NCI-H526 treated with DMSO at 0.1 percent for 48 hours (cell line): Measurements from ENCODE around the gene PCSK1N.
"Not testable (repeated sequence)": the region's sequence is repeated elsewhere in the genome, so short reads cannot be mapped to it uniquely, and the experiment has no call there.

Source experiments
- DNase-seq: peaks from one replicate; lab custom pipeline; 2025; lab: John Stamatoyannopoulos, UW

The PCSK1N gene

DNA sequence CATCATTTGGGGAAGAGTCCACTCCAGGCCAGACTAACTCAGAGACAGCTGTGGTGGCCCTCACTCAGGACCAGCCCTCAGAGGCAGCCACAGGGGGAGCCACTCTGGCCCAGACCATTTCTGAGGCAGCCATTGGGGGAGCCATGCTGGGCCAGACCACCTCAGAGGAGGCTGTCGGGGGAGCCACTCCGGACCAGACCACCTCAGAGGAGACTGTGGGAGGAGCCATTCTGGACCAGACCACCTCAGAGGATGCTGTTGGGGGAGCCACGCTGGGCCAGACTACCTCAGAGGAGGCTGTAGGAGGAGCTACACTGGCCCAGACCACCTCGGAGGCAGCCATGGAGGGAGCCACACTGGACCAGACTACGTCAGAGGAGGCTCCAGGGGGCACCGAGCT lies 12.4 kb downstream of the PCSK1N start:
- no peak for DNase-seq

DNA sequence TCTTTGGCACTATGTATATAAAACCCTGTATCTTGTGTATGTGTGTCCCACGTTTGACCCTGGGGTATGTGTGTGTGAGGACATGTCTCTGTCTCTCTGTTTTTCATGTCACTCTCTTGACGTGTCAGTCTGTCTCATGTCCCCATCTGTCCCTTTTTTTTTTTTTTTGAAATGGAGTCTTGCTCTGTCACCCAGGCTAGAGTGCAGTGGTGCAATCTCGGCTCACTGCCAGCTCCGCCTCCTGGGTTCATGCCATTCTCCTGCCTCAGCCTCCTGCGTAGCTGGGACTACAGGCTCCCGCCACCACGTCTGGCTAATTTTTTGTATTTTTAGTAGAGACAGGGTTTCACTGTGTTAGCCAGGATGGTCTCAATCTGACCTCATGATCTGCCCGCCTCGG lies 16.0 kb downstream of the PCSK1N start:
- DNase-seq: not testable (repeated sequence)

DNA sequence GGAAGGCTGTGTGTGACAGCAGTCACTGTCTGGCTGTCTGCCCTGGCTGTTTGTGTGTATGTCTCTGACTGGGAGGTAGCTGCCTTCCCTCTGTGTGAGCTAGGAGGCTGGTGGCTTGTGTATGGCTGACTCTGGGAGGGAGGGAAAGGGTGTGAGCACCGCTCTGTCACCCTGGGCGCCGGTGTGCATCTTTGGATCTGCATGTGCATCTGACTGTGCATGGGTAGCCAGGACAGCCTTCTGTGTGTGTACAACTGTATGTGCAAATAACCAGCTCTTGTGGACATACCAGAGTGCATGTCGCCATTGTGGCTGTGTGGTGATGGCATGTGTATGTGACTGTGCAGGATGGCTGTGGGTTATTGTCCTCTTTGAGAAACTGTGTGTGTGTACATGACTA lies 16.5 kb downstream of the PCSK1N start:
- no peak for DNase-seq

DNA sequence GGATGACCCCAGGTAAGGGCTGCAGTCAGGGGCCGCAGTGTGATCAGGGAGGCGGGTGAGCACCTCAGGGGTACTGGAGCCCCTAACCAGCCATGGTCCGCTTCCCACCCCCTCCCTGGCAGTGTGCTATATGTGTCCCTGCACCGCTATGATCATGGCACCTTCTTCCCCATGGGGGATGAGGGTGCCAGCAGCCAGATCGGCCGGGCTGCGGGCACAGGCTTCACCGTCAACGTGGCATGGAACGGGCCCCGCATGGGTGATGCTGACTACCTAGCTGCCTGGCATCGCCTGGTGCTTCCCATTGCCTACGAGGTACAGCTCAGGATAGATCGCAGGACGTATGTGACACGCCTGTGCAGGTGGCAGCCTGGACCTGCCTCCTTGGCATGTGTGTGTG lies 17.3 kb downstream of the PCSK1N start:
- DNase-seq: no peak

DNA sequence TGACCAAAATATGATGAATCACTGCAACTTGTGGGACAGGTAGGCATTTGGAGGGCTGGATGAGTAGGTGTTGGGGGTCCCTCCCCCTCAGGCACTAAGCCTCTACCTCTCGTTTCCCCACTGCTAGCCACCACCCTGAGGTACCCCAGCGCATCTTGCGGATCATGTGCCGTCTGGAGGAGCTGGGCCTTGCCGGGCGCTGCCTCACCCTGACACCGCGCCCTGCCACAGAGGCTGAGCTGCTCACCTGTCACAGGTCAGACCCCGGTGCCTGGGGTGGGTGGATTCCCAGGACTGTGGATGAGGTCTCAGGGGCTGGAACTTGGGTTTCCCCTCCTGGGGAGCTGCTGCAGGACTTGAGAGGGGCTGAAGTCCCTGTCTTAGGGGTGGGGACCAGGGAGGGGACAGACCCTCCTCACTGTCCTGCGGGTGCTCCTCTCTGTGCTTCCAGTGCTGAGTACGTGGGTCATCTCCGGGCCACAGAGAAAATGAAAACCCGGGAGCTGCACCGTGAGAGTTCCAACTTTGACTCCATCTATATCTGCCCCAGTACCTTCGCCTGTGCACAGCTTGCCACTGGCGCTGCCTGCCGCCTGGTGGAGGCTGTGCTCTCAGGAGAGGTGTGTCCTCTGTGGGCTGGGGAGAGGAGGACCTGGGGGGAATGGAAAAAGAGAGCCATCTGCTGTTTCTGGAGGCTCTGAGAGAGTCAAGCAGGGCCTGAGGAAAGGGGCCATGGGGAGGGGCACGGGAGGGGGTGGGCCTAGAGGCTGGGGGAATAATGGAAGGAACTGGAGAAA lies 19.2 kb downstream of the PCSK1N start:
- DNase-seq: no peak

DNA sequence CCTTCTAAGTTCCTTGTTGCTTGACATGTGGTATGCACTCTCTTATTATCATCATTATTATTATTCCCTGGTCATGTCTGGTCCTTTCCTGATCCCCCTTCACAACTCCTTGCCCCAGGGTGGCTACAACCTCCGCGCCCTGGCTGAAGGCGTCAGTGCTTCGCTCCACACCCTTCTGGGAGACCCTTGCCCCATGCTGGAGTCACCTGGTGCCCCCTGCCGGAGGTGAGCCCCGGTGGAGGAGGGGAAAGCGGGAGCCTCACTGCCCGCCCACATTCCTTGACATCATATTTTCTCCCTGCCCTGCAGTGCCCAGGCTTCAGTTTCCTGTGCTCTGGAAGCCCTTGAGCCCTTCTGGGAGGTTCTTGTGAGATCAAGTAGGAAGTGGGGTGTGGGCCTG lies 20.1 kb downstream of the PCSK1N start:
- DNase-seq: no peak

DNA sequence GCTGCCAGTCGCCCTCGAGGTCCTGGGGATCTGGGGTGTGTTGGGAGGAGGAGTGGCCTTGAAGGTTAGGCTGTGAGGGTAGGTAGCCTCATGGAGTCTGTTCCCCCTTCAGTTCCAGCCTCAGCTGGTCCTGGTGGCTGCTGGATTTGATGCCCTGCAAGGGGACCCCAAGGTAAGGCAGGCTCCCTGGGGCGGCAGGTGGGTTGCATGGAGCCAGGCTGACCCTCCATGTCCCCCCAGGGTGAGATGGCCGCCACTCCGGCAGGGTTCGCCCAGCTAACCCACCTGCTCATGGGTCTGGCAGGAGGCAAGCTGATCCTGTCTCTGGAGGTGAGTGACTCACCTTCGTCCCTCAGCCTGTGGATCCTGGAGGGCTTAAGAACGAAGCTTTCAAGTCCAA lies 20.7 kb downstream of the PCSK1N start:
- no peak for DNase-seq

DNA sequence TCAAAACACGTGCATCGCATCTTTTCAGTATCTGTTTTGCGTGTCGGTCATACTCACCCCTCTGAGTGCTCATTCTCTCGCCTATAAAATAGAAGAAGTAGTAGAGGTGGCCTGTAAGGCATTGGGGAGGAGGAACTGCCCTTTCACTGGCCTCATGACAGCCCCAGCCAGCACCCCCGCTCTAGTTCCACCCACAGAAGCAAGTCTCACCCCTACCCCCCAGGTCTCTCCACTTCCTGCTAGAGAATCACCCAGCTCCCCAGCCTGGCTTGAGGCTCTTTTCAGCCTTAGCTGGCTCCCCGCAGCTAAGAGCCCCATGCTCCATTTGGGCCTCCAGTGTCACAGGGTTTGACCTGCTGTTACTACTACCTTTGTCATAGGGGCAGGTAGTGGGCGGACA lies 21.8 kb downstream of the PCSK1N start:
- DNase-seq: no peak

DNA sequence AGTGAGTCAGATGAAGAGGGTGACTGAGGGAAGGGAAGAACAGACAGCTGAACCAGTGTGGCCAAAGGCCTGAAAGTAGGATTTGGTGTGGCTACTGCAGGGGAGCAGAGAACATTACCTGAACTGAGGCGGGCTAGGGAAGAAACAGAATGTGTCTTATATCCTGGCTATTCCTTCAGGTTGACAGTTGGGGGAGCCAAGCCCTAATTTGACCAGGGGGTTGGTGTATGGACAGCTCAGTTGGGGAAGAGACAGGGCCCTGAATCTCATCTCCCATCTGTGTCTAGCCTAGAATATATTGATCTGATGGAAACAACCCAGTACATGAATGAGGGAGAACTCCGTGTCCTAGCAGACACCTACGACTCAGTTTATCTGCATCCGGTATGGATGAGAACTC lies 29.3 kb downstream of the PCSK1N start:
- DNase-seq: no peak

DNA sequence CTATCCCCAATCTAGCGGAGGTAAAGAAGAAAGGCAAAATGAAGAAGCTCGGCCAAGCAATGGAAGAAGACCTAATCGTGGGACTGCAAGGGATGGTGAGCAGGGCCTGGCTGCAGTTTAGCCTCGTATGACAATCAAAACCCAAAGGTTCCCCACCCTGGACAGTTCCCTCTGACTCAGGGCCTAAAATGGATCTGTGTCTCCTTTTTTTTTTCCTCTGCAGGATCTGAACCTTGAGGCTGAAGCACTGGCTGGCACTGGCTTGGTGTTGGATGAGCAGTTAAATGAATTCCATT lies 32.6 kb downstream of the PCSK1N start:
- DNase-seq: no peak

DNA sequence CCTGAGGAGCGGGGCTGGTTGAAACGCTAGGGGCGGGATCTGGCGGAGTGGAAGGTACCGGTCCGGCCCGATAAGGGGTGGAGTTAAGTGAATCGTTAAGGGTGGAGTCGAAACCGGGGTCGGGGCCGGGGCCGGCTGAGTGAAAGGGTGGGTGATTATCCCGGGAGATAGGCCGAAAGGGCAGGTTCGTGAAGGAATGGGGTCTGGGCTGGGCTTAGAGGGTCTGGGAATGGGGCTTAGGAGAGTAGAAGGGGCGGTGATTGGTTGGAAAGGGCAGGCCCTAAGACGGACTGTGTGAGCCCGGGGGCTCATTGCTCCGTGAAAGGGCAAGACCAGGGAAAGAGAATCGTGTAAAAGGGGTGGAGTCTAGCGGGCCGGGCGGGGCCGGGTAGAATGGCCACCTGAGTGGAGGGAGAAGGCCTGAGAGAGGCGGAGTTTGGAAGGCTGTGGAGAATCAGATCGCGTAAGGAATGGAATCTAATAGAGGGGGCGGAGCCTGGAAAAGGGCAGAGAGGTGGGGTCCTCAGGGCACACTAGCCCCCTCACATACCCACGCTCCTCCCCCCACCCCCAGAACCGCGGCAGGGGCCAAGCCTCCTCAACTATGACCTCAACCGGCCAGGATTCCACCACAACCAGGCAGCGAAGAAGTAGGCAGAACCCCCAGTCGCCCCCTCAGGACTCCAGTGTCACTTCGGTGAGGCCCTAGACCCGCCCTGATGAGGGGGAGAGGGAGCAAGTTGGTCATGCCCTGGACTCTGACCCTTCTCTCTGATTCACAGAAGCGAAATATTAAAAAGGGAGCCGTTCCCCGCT lies 33.1 kb downstream of the PCSK1N start:
- DNase-seq: peak; percentile 83

DNA sequence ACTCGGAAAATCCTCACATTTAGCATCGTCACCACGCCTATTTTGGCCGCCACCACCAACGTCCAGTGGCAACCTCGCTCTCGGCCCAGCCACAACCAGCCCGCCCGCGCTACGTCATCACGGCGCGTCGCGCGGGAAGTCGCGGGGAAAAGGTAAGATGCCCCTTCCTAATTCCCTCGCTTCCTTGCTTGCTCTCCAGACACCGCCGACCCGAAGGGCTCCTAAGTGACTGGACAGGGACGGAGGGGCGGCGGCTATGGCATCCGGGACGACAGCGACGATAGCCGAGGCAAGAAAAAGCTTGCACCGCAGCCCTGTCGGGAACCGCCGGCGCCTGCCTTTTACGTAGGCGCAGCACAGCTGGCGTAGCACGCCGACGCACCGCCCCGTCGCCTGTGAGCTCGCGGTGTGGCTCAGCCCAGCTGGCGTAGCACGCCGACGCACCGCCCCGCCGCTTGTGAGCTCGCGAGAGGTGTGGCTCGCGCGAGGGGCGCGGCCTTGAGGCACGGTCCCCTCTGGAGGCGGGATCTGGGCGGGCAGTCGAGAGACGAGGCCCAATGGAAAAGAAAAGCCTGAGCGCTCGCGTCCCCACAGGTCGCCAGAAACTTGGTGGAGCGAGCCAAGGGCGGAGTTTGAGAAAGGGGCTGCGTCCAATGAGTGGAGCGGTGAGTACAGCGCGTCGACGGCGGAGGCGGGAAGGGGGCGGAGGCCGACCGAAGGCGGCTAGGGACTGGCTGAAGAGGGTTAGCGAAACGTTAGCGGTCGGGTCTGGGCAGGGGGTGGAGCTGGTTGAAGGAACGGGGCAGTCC lies 33.9 kb downstream of the PCSK1N start, which contains the start of gene HDAC6:
HDAC6 (plus strand) TSS at position 788 of the 809 bp plus-strand sequence. CDS start 626 bp downstream, outside the sequence.
- DNase-seq: peak; percentile 96

DNA sequence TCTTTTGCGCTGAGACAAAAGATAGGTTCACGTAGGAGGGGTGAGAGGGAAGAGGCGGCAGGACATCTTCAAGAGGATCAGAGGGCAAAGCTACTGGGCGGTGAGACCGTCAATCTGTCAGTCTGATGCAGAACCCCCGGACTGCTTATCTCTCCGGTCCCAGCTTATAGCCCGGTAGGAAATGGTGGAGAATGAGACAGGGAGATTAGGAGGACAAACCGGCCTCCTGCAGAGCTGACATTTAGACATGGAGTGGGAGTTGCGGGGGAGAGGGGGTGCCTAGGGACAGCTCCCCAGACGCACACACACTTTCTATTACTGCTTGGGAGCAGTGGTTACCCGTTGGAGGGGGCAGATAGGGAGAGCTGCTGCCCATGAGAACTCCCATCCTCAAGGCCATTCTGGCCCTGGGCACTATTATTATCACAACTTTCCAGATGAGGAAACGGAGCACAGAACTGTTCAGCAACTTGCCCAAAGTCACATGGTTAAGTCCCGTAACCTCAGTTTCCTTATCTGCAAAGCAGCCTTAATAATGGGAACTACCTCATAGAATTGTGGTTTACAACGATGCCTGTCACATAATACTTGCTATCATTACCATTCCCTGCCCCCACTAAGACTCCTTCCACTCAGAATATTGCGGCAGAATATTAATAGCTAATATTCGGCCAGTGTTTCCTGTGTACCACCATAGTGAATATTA lies 34.7 kb downstream of the PCSK1N start:
- DNase-seq: no peak

DNA sequence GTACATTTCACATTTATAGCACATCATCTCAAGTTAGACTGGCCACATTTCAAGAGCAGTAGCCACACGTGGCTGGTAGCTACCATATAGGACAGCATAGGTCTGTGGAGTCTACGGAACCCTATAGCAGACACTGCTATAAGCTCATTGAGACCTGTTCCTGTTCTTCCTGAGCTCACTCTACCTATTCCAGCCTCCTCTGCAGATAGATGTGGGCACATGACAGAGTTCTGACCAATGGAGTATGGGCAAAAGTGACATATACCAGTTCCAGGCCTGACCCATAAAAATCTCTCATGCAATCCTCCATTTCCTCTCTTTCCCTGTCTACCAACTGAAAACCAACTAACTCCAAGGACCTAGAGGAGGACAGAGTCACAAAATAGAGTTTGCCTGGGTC lies 37.1 kb downstream of the PCSK1N start:
- DNase-seq: no peak

DNA sequence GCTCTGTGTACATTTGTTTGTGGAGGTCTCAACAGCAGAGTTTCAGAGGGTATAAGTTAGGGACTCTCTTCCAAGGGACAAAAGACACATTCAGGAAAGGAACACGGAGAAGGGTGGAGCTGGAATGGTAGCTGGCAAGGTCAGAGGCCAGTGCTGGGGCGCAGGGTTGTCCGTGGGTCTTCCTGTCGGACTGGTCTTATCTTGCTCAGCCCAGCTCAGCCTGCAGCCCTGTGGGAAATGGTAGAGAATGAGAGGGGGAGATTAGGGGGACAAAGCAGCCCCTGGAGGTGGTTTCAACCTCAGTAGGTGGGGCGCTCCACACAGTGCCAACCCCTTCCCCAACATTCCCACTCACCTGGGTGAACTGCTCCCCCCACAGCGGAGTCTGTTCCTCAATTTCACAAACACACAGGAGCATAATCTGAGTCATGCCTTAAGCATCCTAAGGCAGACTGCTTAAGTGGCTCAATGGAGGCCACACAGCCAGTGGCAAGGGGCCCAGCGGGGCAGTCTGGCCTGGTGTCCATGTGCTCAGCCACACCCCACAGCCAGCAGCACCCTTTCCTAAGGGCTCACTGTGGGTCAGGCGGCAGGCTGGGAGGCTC lies 40.4 kb downstream of the PCSK1N start:
- DNase-seq: no peak

DNA sequence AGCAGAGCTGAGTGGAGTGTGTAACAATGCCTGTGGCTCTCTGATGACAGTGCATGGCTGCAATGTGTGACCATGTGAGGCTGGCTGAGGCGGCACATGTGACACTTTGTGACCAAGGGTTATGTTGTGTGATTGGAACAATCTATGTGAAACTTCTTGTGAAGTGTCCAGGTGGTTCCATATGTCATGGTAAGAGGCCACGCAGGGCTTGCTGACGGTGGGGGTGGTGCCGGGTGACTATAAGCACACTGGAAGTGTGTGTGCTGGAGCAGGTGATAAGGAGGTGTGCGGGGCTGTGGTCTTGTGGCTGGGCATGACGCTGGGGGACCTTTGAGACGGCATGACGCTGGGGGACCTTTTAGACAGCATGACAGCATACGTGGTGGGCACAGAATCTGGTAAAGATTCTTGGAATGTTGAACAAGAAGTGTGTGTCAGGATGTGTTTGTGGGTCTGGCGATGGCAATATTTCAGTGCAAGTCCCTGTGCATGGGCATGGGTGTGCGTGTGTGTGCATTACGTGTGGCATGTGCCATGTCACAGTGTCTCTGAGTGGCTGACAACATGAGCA lies 41.0 kb downstream of the PCSK1N start:
- no peak for DNase-seq

DNA sequence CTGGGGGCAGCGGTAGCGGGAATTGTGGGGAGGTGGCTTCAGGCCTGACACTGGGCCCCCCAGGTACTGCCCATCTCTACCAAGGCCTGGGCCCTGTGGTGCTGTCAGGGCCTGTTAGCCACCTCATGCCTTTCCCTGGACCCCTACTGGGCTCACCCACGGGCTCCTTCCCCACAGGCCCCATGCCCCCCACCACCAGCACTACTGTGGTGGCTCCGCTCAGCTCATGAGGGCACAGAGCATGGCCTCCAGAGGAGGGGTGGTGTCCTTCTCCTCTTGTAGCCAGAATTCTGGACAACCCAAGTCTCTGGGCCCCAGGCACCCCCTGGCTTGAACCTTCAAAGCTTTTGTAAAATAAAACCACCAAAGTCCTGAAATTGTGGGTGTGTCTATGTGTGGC lies 41.5 kb downstream of the PCSK1N start:
- no peak for DNase-seq

DNA sequence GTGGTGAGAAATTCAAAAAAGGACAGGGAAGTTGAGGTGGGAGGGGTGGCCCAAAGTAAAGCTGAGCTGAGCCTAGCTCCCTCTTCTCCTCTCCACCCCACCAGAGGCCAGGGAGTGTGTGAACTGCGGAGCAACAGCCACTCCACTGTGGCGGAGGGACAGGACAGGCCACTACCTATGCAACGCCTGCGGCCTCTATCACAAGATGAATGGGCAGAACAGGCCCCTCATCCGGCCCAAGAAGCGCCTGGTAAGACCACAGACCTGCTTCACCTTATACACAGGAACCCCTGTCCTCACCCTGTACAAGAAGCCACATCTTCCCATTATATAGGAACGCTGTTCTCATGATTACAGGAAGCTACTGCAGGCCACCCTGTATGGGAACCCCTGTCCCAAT lies 43.2 kb downstream of the PCSK1N start:
- no peak for DNase-seq

DNA sequence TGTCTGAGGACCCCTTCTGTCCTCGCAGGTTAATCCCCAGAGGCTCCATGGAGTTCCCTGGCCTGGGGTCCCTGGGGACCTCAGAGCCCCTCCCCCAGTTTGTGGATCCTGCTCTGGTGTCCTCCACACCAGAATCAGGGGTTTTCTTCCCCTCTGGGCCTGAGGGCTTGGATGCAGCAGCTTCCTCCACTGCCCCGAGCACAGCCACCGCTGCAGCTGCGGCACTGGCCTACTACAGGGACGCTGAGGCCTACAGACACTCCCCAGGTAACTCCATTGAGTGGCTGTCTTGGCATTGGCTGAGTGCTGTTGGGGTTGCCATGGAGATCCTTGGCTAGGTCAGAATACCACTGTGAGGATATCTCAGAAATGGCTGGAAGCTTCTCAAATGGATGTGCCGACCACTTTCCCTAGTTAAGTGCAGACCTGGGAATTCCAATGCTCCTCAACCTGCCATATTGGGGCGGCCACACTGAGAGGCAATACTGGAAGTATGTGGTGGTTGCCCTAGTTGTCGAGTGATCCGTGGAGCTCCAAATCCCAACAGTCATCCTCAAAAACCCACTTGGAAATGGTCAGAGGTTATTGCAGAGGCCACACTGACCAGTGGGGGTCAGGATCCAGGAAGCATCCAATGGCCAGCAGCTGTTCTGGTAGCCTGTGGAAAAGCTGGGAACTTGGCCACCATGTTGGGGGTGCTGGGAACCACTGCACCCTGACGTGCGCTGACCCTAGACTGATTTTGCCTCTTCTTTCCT lies 44.2 kb downstream of the PCSK1N start:
- no peak for DNase-seq

DNA sequence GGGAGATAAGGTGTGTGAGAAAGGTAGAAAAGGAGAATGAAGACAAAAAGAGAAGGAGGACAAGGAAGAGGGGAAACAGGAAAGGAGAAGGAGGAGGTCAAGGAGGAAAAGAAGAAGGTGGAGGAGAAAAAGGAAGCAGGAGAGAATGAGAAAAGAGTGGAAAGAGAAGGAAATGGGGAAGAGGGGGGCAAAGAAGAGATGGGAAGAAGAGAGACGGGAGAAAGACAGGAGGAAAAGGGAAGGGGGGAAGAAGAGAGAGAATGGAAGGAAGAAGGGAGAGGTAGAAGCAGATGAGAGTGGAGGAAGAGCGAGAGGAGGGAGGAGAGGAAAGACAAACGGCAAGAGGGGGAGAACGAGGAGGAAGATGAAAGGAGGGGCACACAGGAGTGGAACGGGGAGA lies 44.9 kb downstream of the PCSK1N start:
- no peak for DNase-seq
